Keratinocyte (primary cell): Measurements from ENCODE around the gene HOXD11. TPM values are rescaled to one million over a fixed set of nuclear protein-coding genes. Genes with fewer than 3 reads are reported as not detected.
A peak's percentile ranks its signal among the peaks of the same experiment; 100 is the strongest.

Source experiments
- DNase-seq: peaks from one replicate; pipeline ENCODE4 v3.0.0-alpha.2; 2011; ENCODE audit warnings: low read depth, missing footprints, low spot score
- FAIRE-seq: peaks from 2 replicates; lab custom pipeline; 2011; peaks lifted over from hg19 to GRCh38; lab: Jason Lieb, UNC
- H2AFZ ChIP-seq: 2 replicates; pipeline ENCODE4 v1.6.0; 2012; ENCODE audit warnings: low read length, control low read depth, inconsistent platforms; ENCODE audit not compliant: control insufficient read depth
- H3K27ac ChIP-seq: 2 replicates; pipeline ENCODE4 v1.5.1; 2011; ENCODE audit warnings: low read length; ENCODE audit not compliant: control insufficient read depth, insufficient read depth
- H3K27me3 ChIP-seq: 3 replicates; pipeline ENCODE4 v1.6.0; 2011; ENCODE audit warnings: low read length; ENCODE audit not compliant: control insufficient read depth, insufficient read depth; ENCODE audit errors: extremely low read depth
- H3K36me3 ChIP-seq, 2 experiments: 2 replicates in 1 of 2; 3 replicates in 1 of 2; pipeline ENCODE4 v1.5.1; 2011; ENCODE audit warnings: low read length in 2 of 2, mild to moderate bottlenecking in 1 of 2; ENCODE audit not compliant: control insufficient read depth in 2 of 2, insufficient read depth in 2 of 2; ENCODE audit errors: extremely low read depth in 1 of 2
- H3K4me1 ChIP-seq: 3 replicates; pipeline ENCODE4 v1.5.1; 2011; ENCODE audit warnings: low read length; ENCODE audit not compliant: control insufficient read depth, insufficient read depth; ENCODE audit errors: extremely low read depth
- H3K4me2 ChIP-seq: 3 replicates; pipeline ENCODE4 v1.6.0; 2011; ENCODE audit warnings: low read depth, low read length; ENCODE audit not compliant: control insufficient read depth, insufficient read depth; ENCODE audit errors: extremely low read depth
- H3K4me3 ChIP-seq, 3 experiments: fragments of 200-600 bp in 1 of 3; sonication (generic) in 1 of 3; 2 replicates in 2 of 3; 3 replicates in 1 of 3; pipeline ENCODE4 v1.5.1; 2011 to 2016; ENCODE audit warnings: low read length in 3 of 3, mild to moderate bottlenecking in 3 of 3, control low read depth in 2 of 3, inconsistent platforms in 1 of 3, low read depth in 1 of 3, mixed read lengths in 1 of 3, mixed run types in 1 of 3, moderate library complexity in 1 of 3; ENCODE audit not compliant: control insufficient read depth in 2 of 3, insufficient read depth in 2 of 3; ENCODE audit errors: extremely low read depth in 1 of 3
- H3K79me2 ChIP-seq: 2 replicates; pipeline ENCODE4 v1.6.0; 2012; ENCODE audit warnings: low read length; ENCODE audit not compliant: control insufficient read depth, insufficient read depth
- H3K9ac ChIP-seq: 3 replicates; pipeline ENCODE4 v1.6.0; 2011; ENCODE audit warnings: low read length; ENCODE audit not compliant: control insufficient read depth, insufficient read depth; ENCODE audit errors: extremely low read depth
- H3K9me1 ChIP-seq: 3 replicates; pipeline ENCODE4 v1.6.0; 2011; ENCODE audit warnings: low read length; ENCODE audit not compliant: control insufficient read depth, insufficient read depth; ENCODE audit errors: extremely low read depth
- H3K9me3 ChIP-seq: 2 replicates; pipeline ENCODE4 v1.5.1; 2012; ENCODE audit warnings: low read depth, low read length; ENCODE audit not compliant: control insufficient read depth
- H4K20me1 ChIP-seq: 3 replicates; pipeline ENCODE4 v1.6.0; 2011; ENCODE audit warnings: low read length; ENCODE audit not compliant: control insufficient read depth, insufficient read depth; ENCODE audit errors: extremely low read depth
- EZH2 ChIP-seq: IDR thresholded peaks from one replicate; pipeline ENCODE4 v1.6.1; 2012; ENCODE audit warnings: inconsistent platforms, mild to moderate bottlenecking, low read length, moderate library complexity
- dilution Hi-C: fragments of 300-500 bp; cut with MboI; formaldehyde crosslinking; loops from one replicate; pipeline ENCODE4 v1.7.0; 2020; ENCODE audit warnings: low sequenced_read_pairs; ENCODE audit not compliant: extremely low pct_ligation_motif_present
- polyA plus RNA-seq, 5 experiments: library from polyadenylated mRNA; depleted of rRNA in 3 of 5; stranded (reverse) in 3 of 5; stranded (forward) in 1 of 5; unstranded in 1 of 5; fragments of >200 nt; gene quantifications; 1 replicate in 1 of 5; 2 replicates in 3 of 5; 3 replicates in 1 of 5; pipeline versions ENCODE4 v1.2.1 to v1.2.3, GENCODE V29; 2011 to 2012; ENCODE audit warnings: missing spikeins in 2 of 5, low read depth in 1 of 5, low replicate concordance in 1 of 5
- TF ChIP-seq, protein P1 (sequence below), 3 experiments: IDR thresholded peaks in 1 of 3; conservative IDR thresholded peaks in 1 of 3; optimal IDR thresholded peaks in 1 of 3; 2 replicates in 2 of 3; 3 replicates in 1 of 3; pipeline versions ENCODE3 to v1.5.1; 2011; ENCODE audit warnings: low read length in 3 of 3, mild to moderate bottlenecking in 3 of 3, moderate library complexity in 2 of 3, control low read depth in 1 of 3, inconsistent platforms in 1 of 3; ENCODE audit not compliant: insufficient read depth in 2 of 3; ENCODE audit errors: extremely low read depth in 1 of 3

Gene HOXD11
- polyA plus RNA-seq, 1 donor (not counting 4 experiments of a cell fraction or from before 2014, with no cell fraction given): not detected

DNA sequence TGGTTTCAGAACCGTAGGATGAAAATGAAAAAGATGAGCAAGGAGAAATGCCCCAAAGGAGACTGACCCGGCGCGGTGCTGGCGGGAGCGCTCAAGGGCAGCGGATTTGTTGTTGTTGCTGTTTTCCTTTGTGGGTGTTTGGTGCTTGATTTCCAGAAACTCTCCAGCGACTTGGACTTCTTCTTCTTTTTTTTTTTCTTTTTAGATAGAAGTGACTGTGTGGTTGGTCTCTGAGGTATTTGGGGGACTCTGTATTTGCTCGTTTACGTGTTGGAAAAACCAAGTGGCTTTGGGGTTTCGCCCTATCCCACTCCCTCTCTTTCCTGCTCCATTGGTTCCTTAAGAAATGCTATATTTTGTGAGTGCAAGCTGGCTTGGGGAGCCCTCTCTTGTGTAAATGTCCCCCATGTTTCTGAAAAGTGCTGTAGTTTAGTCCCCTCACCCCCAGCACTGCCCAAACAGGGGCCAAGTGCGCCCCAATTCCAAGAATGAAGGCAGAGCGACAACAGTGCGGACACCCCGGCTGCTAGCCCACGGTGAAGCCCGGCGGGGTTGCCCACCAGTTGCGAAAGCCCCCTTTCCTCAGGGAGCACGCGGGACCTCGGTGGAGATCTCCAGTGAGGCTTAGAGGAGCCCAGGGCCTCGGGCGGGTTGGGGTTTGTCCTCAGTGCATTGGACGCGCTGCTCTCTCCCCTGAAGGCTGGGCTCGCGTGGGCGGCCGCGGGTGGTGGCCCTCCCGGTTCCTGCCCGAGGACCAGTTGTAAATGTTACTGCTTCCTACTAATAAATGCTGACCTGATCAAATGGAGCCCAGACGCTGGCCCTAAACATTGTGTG lies 17.2 kb downstream of the HOXD11 start:
- dilution Hi-C loops: no loop called here
- Histone ChIP-seq H2AFZ (no peak overlapping the region), H3K4me3 (no peak overlapping the region), H3K4me2 (no peak overlapping the region), H4K20me1 (no peaks in the 10 kb centered on the region), H3K27ac (no peak overlapping the region), H3K79me2 (no peaks in the 10 kb centered on the region), H3K36me3 (no peaks in the 10 kb centered on the region), H3K9me1 (no peaks in the 10 kb centered on the region), H3K4me1 (no peaks in the 10 kb centered on the region), H3K9ac (no peak overlapping the region), H3K9me3 (no peaks in the 10 kb centered on the region), H3K27me3 (peaks cover 94% of the 10 kb centered on the region)
- DNase-seq (no peak), FAIRE-seq (no peak)
- TF ChIP-seq, protein P1, sequence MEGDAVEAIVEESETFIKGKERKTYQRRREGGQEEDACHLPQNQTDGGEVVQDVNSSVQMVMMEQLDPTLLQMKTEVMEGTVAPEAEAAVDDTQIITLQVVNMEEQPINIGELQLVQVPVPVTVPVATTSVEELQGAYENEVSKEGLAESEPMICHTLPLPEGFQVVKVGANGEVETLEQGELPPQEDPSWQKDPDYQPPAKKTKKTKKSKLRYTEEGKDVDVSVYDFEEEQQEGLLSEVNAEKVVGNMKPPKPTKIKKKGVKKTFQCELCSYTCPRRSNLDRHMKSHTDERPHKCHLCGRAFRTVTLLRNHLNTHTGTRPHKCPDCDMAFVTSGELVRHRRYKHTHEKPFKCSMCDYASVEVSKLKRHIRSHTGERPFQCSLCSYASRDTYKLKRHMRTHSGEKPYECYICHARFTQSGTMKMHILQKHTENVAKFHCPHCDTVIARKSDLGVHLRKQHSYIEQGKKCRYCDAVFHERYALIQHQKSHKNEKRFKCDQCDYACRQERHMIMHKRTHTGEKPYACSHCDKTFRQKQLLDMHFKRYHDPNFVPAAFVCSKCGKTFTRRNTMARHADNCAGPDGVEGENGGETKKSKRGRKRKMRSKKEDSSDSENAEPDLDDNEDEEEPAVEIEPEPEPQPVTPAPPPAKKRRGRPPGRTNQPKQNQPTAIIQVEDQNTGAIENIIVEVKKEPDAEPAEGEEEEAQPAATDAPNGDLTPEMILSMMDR (optimal IDR thresholded peaks at IDR 0.05 in 1 of 3, IDR thresholded peaks at IDR 0.05 in 1 of 3, conservative IDR thresholded peaks at IDR 0.05 in 1 of 3; ENCODE audit: extremely low read depth in 1 of 3, insufficient read depth in 2 of 3, low read length in 3 of 3): no peak
- TF ChIP-seq EZH2: peak; percentile 15

DNA sequence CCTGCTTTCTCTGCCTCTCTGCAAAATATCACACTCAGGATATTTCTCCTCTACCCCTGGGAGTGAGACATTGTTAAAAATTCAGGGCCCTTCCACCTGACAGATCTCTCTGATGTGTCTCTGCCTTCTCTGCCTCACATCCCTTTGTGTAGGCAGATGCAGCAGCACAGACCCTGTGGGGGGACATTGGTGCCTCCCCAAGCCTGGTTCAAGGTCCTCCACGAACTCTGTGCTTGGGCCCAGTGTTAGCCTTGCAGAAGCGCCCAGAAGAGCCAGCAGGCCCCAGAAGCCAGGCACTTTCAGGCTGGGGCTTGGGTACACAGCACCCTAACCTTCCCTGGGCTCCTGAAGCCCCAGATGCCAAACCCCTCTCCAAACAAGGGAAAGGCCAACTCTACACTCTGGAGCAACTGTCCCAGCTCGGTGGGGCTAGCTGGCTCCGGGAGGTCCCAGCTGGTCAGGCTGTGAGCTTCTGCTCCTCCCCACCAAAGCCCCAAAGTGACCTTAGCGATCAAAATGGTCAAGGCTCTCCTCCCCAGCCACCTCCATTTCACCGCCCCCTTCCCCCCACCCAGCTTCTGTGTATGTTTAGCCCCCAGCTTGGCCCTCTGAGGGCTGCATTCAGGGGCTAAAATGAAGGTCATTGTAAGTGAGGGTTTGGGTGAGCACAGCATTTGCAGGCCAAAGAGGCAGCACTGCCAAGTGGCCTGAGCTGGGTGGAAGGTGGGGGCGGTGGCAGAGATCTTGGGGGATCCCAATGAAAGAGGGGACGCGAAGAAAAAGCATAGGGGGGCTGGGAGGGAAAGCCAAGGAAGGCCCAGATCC lies 18.1 kb downstream of the HOXD11 start:
- H3K79me2 ChIP-seq: no peaks in the 10 kb centered on the region
- TF ChIP-seq EZH2: no peak
- TF ChIP-seq, protein P1 (optimal IDR thresholded peaks at IDR 0.05 in 1 of 3, IDR thresholded peaks at IDR 0.05 in 1 of 3, conservative IDR thresholded peaks at IDR 0.05 in 1 of 3; ENCODE audit: extremely low read depth in 1 of 3, insufficient read depth in 2 of 3, low read length in 3 of 3): no peak
- no peaks in the 10 kb centered on the region for H3K9me3 ChIP-seq
- no peak for FAIRE-seq
- H3K9me1 ChIP-seq: no peaks in the 10 kb centered on the region
- no peak overlapping the region for H3K4me2 ChIP-seq
- no peak overlapping the region for H3K9ac ChIP-seq
- H3K36me3 ChIP-seq: no peaks in the 10 kb centered on the region
- H2AFZ ChIP-seq: no peak overlapping the region
- dilution Hi-C loops: no loop called here
- no peaks in the 10 kb centered on the region for H3K4me1 ChIP-seq
- no peak for DNase-seq
- H3K4me3 ChIP-seq: no peak overlapping the region
- no peaks in the 10 kb centered on the region for H4K20me1 ChIP-seq
- H3K27me3 ChIP-seq: peaks cover 96% of the 10 kb centered on the region
- no peak overlapping the region for H3K27ac ChIP-seq
